B cell (primary cell): ENCODE results near the gene MMUT. TPM values are rescaled to one million over a fixed set of nuclear protein-coding genes. Genes with fewer than 3 reads are reported as not detected.

Experiments
- ATAC-seq: fragments of 200-7000 bp; cut with Tn5 transposase; one replicate; pipeline ENCODE4 v1.10.0; 2021; ENCODE audit warnings: low read depth, mild to moderate bottlenecking, moderate number of reproducible peaks, moderate library complexity
- CTCF ChIA-PET: fragments of 350-600 bp; sonication (Branson Sonifier 250); formaldehyde crosslinking; loops from one replicate; lab custom pipeline; 2021; ENCODE audit warnings: antibody characterized with exemption, inconsistent platforms; lab: Charles Lee
- POLR2A ChIA-PET: fragments of 350-600 bp; sonication (Branson Sonifier 250); formaldehyde crosslinking; loops from one replicate; lab custom pipeline; 2021; ENCODE audit warnings: antibody characterized with exemption; lab: Charles Lee
- DNase-seq: peaks from one replicate; pipeline ENCODE4 v3.0.0; 2013
- H2AFZ ChIP-seq: 2 replicates; pipeline ENCODE4 v1.6.1; 2012; ENCODE audit warnings: mild to moderate bottlenecking, low read depth, low read length; ENCODE audit not compliant: insufficient read depth, poor library complexity, severe bottlenecking
- H3K27ac ChIP-seq, 2 donors: 1 replicate in 1 of 2; 2 replicates in 1 of 2; pipeline ENCODE4 v1.5.1; 2012 to 2013; ENCODE audit warnings: low read length in 2 of 2, mild to moderate bottlenecking in 2 of 2, moderate library complexity in 1 of 2
- H3K27me3 ChIP-seq, 4 experiments: fragments of 200-600 bp in 1 of 4; sonication (generic) in 1 of 4; replicated peaks in 1 of 4; 1 replicate in 2 of 4; 2 replicates in 2 of 4; pipeline versions ENCODE4 v1.6.1 to v1.7.0; 2013 to 2016; ENCODE audit warnings: low read length in 3 of 4, mild to moderate bottlenecking in 2 of 4, mixed read lengths in 1 of 4, moderate library complexity in 1 of 4; ENCODE audit not compliant: insufficient read depth in 4 of 4, control insufficient read depth in 3 of 4; ENCODE audit errors: control extremely low read depth in 1 of 4
- H3K36me3 ChIP-seq, 2 experiments: replicated peaks in 1 of 2; 1 replicate in 1 of 2; 2 replicates in 1 of 2; pipeline versions ENCODE4 v1.6.1 to v1.7.1; 2013; ENCODE audit warnings: low read length in 1 of 2; ENCODE audit not compliant: insufficient read depth in 2 of 2, control insufficient read depth in 1 of 2; ENCODE audit errors: control extremely low read depth in 1 of 2, extremely low read depth in 1 of 2
- H3K4me1 ChIP-seq, 2 donors: fragments of 200-600 bp in 1 of 2; sonication (generic) in 1 of 2; 1 replicate in 1 of 2; 2 replicates in 1 of 2; pipeline versions ENCODE4 v1.5.1 to v1.6.1; 2013 to 2017; ENCODE audit warnings: low read length in 2 of 2; ENCODE audit not compliant: control insufficient read depth in 2 of 2, insufficient read depth in 2 of 2
- H3K4me2 ChIP-seq: replicated peaks from 2 replicates; pipeline ENCODE3; 2012; ENCODE audit warnings: mild to moderate bottlenecking, low read depth, low read length; ENCODE audit not compliant: poor library complexity, severe bottlenecking
- H3K4me3 ChIP-seq, 5 experiments: fragments of 200-600 bp in 1 of 5; sonication (generic) in 1 of 5; 1 replicate in 3 of 5; 2 replicates in 2 of 5; pipeline versions ENCODE4 v1.5.1 to v1.7.0; 2011 to 2016; ENCODE audit warnings: low read length in 4 of 5, mild to moderate bottlenecking in 4 of 5, low read depth in 2 of 5, control low read depth in 1 of 5, moderate library complexity in 1 of 5; ENCODE audit not compliant: insufficient read depth in 1 of 5; ENCODE audit errors: control extremely low read depth in 1 of 5, extremely low read depth in 1 of 5
- H3K79me2 ChIP-seq: fragments of 200-600 bp; sonication (generic); one replicate; pipeline ENCODE4 v1.6.0; 2016; ENCODE audit warnings: low read length; ENCODE audit not compliant: control insufficient read depth, insufficient read depth
- H3K9ac ChIP-seq: fragments of 200-600 bp; sonication (generic); 2 replicates; pipeline ENCODE4 v1.6.1; 2017; ENCODE audit warnings: mild to moderate bottlenecking, low read length, moderate library complexity
- H3K9me3 ChIP-seq, 3 donors: one replicate each; pipeline versions ENCODE4 v1.6.1 to v1.7.1; 2013; ENCODE audit warnings: low read length in 2 of 3; ENCODE audit not compliant: control insufficient read depth in 2 of 3, insufficient read depth in 1 of 3; ENCODE audit errors: control extremely low read depth in 1 of 3
- H4K20me1 ChIP-seq: 2 replicates; pipeline ENCODE4 v1.6.0; 2012; ENCODE audit warnings: mild to moderate bottlenecking, low read length; ENCODE audit not compliant: insufficient read depth, control insufficient read depth, poor library complexity, severe bottlenecking
- H3K27ac Mint-ChIP-seq: one replicate; pipeline ENCODE4 v1.8.0; 2021; ENCODE audit warnings: mixed read lengths
- H3K27me3 Mint-ChIP-seq: one replicate; pipeline ENCODE4 v1.8.0; 2021; ENCODE audit warnings: mixed read lengths
- H3K4me1 Mint-ChIP-seq: one replicate; pipeline ENCODE4 v1.8.0; 2021; ENCODE audit warnings: mixed read lengths
- H3K4me3 Mint-ChIP-seq: one replicate; pipeline ENCODE4 v1.8.0; 2021; ENCODE audit warnings: mixed read lengths
- H3K9me3 Mint-ChIP-seq: one replicate; pipeline ENCODE4 v1.8.0; 2022; ENCODE audit warnings: mixed read lengths; ENCODE audit not compliant: insufficient read depth
- CTCF ChIP-seq: fragments of 200-600 bp; IDR thresholded peaks from one replicate; pipeline ENCODE4 v1.8.0; 2022; ENCODE audit warnings: antibody characterized with exemption, mild to moderate bottlenecking
- EZH2 ChIP-seq: IDR thresholded peaks from 2 replicates; pipeline ENCODE4 v1.6.1; 2012; ENCODE audit warnings: borderline replicate concordance, low read depth, mild to moderate bottlenecking, moderate library complexity, low read length; ENCODE audit not compliant: insufficient read depth, poor library complexity, severe bottlenecking
- WGBS: methylation state at CpG from one replicate; pipeline ENCODE4 v1.1.5; 2013; ENCODE audit warnings: missing lambda C conversion rate; ENCODE audit not compliant: insufficient coverage; 5-methylcytosine and 5-hydroxymethylcytosine counted together
- intact Hi-C: fragments of 100-400 bp; cut with micrococcal nuclease; formaldehyde crosslinking; loops from one replicate; pipeline ENCODE4 v1.10.0; 2022
- polyA plus RNA-seq: library from polyadenylated mRNA; depleted of rRNA; stranded (reverse); fragments of >200 nt; gene quantifications from 2 replicates; pipeline ENCODE4 v1.2.3, GENCODE V29; 2012
- total RNA-seq, 2 donors: library from RNA; stranded (reverse); fragments of 120-200 nt in 1 of 2; gene quantifications; 1 replicate in 1 of 2; 2 replicates in 1 of 2; pipeline versions ENCODE4 v1.2.3 to v1.2.4, GENCODE V29; 2013 to 2022

Gene MMUT
- total and polyA plus RNA-seq, 2 donors (not counting 1 experiment from before 2014, with no cell fraction given): 3.9 to 10.6 TPM

- Histone ChIP-seq H3K4me1 (peaks cover 42 to 43% of the 10 kb centered on the region in 2 donors), H4K20me1 (no peaks in the 10 kb centered on the region), H2AFZ (peak overlapping the region; percentile 94), H3K9me3 (no peaks in the 10 kb centered on the region), H3K4me3 (peak overlapping the region in 3 of 5 experiments; percentile 78 to 90 (median 82)), H3K27ac (peak overlapping the region in 1 of 2 donors; percentile 92), H3K36me3 (peaks cover 0 to under 1% of the 10 kb centered on the region in 2 experiments), H3K27me3 (no peaks in the 10 kb centered on the region), H3K9ac (peak overlapping the region; percentile 97), H3K4me2 (peak overlapping the region; percentile 87), H3K79me2 (peaks cover 44% of the 10 kb centered on the region)
- no peaks in the 10 kb centered on the region for H3K27me3 Mint-ChIP-seq
- no peak for ATAC-seq
- peak overlapping the region; percentile 95 for H3K27ac Mint-ChIP-seq
- peak; percentile 13 for DNase-seq
- H3K9me3 Mint-ChIP-seq: no peaks in the 10 kb centered on the region
- intact Hi-C loops: no loop called here
- peak overlapping the region; percentile 93 for H3K4me3 Mint-ChIP-seq
- no peak for TF ChIP-seq CTCF
- peaks cover 52% of the 10 kb centered on the region for H3K4me1 Mint-ChIP-seq
- WGBS: no CpG with 5 or more reads among the region's 3 CpGs
- CTCF ChIA-PET: no interaction called here
- POLR2A ChIA-PET: no interaction called here
Measured at GRCh38 chr6:49462071-49462470, 982 bp downstream of the MMUT start.

- H3K4me3 ChIP-seq: no peak overlapping the region
- no peaks in the 10 kb centered on the region for H3K9me3 ChIP-seq
- no peak overlapping the region for H3K4me2 ChIP-seq
- no peak overlapping the region for H3K27ac ChIP-seq
- H3K79me2 ChIP-seq: peaks cover 34% of the 10 kb centered on the region
- DNase-seq: no peak
- peaks cover 15 to 16% of the 10 kb centered on the region in 2 donors for H3K4me1 ChIP-seq
- ChIA-PET CTCF (no interaction called here), POLR2A (no interaction called here)
- Mint-ChIP-seq H3K27me3 (no peaks in the 10 kb centered on the region), H3K4me3 (no peak overlapping the region), H3K27ac (no peak overlapping the region), H3K9me3 (no peaks in the 10 kb centered on the region), H3K4me1 (peaks cover 21% of the 10 kb centered on the region)
- no peak for ATAC-seq
- TF ChIP-seq CTCF: no peak
- no peak for TF ChIP-seq EZH2
- H3K36me3 ChIP-seq: peaks cover 4 to 10% of the 10 kb centered on the region in 2 experiments
- H2AFZ ChIP-seq: no peak overlapping the region
- no peak overlapping the region for H3K9ac ChIP-seq
- no peaks in the 10 kb centered on the region for H4K20me1 ChIP-seq
- WGBS: 100% methylated on average over 2 of the region's 4 CpGs
- H3K27me3 ChIP-seq: no peaks in the 10 kb centered on the region
- intact Hi-C loops: no loop called here
Measured at GRCh38 chr6:49457771-49458170, 5.3 kb downstream of the MMUT start.
